ENCODE results near the gene SCYGR8. TPM values are rescaled to one million over a fixed set of nuclear protein-coding genes. Genes with fewer than 3 reads are reported as not detected.

Gene SCYGR8
- total RNA-seq, 1 donor from 2014 or later: not detected

DNA sequence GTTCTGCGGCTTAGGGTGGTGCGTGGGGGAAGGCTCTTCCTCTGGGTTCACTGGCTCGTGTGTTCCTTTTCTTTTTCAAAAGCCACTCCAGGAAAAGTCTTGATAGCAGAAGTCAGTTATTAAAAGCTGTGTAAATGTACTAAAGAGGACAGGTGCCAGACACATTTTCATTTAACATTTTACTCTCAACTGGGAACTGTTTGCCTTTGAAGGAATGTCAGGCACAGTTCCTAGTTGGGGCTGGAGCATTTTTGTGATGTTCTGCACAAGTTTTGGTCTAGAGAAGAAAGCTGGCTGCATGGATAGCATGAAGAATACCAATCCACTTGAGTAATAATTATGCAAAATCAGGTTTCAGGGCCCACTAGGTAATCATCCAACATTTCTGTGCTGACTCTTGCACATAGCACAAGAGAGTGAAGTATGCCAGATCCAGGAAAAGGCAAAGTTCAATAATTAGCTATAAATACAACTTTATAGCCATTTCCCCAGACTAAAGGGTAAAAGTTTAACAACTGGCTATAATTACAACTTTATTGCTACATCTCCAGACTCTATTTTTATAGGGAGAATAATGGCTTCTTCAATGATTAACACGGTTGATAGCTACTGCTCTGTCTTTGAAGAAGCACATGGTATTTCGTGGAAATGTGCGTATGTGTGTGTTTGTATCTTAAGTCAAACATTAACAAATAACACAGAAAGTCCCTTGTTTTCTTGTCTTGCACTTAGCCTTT, 16.2 kb downstream of the SCYGR8 start:
- H3K27me3 ChIP-seq (ENCODE audit: low read depth): no peaks in the 10 kb centered on the region
- no peak overlapping the region for H3K27ac ChIP-seq
- DNase-seq: no peak
- peak; percentile 17 to 59 for ATAC-seq
- no peaks in the 10 kb centered on the region for H3K36me3 ChIP-seq
- TF ChIP-seq, protein P1, sequence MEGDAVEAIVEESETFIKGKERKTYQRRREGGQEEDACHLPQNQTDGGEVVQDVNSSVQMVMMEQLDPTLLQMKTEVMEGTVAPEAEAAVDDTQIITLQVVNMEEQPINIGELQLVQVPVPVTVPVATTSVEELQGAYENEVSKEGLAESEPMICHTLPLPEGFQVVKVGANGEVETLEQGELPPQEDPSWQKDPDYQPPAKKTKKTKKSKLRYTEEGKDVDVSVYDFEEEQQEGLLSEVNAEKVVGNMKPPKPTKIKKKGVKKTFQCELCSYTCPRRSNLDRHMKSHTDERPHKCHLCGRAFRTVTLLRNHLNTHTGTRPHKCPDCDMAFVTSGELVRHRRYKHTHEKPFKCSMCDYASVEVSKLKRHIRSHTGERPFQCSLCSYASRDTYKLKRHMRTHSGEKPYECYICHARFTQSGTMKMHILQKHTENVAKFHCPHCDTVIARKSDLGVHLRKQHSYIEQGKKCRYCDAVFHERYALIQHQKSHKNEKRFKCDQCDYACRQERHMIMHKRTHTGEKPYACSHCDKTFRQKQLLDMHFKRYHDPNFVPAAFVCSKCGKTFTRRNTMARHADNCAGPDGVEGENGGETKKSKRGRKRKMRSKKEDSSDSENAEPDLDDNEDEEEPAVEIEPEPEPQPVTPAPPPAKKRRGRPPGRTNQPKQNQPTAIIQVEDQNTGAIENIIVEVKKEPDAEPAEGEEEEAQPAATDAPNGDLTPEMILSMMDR (IDR thresholded peaks at IDR 0.05): no peak
- peaks cover 20% of the 10 kb centered on the region for H3K4me1 ChIP-seq
- H3K4me3 ChIP-seq: no peak overlapping the region
- intact Hi-C loops (cut with DNase I): no loop called here
- no peaks in the 10 kb centered on the region for H3K9me3 ChIP-seq

DNA sequence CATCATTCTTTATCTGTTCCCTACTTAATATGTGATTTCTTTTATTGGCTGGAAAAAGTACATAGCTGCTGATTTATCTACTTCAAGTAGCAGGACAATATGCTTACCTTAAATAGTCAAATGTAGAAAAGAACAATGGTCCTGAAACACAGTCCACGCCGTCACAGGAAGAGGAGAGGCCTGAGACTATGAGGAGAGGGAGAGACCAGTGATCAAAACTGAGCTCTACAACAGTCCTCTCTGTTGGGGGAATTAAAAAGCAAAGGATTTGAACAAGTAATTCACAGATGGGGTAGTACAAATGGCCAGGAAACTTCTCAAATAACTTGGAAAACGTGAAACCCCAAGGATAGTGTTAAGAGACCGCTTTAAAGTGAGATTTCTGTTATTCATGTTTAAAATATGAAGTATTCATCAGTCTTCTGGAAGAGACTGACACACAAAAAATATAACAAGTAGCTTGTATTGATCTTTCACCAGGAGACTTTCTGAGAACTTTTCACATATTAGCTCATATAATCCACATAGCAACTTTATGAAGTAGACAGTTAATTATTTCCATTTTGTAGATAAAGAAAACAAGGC, 20.2 kb downstream of the SCYGR8 start:
- Histone ChIP-seq H3K4me3 (no peak overlapping the region), H3K27ac (no peak overlapping the region), H3K27me3 (ENCODE audit: low read depth) (no peaks in the 10 kb centered on the region), H3K4me1 (peaks cover 20% of the 10 kb centered on the region), H3K9me3 (no peaks in the 10 kb centered on the region), H3K36me3 (no peaks in the 10 kb centered on the region)
- ATAC-seq (no peak), DNase-seq (no peak)
- intact Hi-C loops (cut with DNase I): loop anchor here (5.0 kb wide), 1 partner anchor 114 kb away; no protein-coding TSS in a partner anchor
- TF ChIP-seq, protein P1 (IDR thresholded peaks at IDR 0.05): no peak

DNA sequence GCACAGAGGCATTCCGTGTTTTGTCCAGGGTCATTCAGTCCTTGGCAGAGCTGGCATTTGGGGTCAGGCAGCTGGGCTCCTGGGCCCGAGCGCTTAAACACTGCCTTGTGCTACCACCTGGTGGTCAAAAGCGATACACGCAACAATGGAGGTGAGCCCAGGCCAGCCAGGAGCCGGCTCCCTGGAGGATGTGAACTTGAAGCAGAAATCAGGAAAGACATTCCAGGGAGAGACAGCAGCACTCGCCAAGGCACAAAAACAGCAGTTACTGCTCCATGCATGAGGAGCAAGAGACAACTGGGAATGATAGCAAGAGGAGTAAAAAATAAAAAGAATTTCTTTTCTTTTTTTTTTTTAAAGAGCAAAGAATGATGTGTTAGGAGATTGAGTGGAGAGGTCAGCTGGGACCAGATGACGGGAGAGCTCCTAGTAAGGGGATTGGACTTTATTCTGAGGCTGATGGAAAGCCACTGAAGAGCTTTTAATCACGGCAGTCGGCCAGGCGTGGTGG, 20.7 kb downstream of the SCYGR8 start:
- Histone ChIP-seq H3K36me3 (no peaks in the 10 kb centered on the region), H3K4me1 (peaks cover 18% of the 10 kb centered on the region), H3K27me3 (ENCODE audit: low read depth) (no peaks in the 10 kb centered on the region), H3K27ac (no peak overlapping the region), H3K4me3 (no peak overlapping the region), H3K9me3 (no peaks in the 10 kb centered on the region)
- DNase-seq: peak; percentile 80
- peak; percentile 94 to 96 for ATAC-seq
- intact Hi-C loops (cut with DNase I): loop anchor here (5.0 kb wide), 1 partner anchor 114 kb away; no protein-coding TSS in a partner anchor
- TF ChIP-seq, protein P1 (IDR thresholded peaks at IDR 0.05): peak; percentile 90

DNA sequence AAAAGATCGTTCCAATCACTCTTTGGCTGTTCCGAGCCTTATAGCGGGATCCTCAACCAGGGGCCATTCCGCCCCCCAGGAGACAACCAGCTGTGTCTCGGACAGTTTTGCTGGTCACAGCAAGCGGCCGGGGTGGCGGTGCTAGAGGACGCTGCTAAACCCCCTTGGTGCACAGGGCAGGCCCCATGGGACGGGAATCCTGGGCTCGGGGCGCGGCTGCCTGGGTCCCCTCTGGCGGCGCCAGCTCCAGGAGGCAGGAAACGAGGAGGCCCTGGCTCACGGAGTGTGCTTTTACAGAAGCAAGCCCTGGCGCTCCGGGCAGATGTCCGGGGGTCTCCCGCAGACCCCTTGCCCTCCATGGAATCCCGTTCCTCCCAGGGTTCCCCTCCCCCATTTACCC, 22.1 kb downstream of the SCYGR8 start:
- TF ChIP-seq, protein P1 (IDR thresholded peaks at IDR 0.05): no peak
- no peaks in the 10 kb centered on the region for H3K36me3 ChIP-seq
- DNase-seq (no peak), ATAC-seq (no peak)
- H3K27me3 ChIP-seq (ENCODE audit: low read depth): no peaks in the 10 kb centered on the region
- H3K4me3 ChIP-seq: no peak overlapping the region
- no peak overlapping the region for H3K27ac ChIP-seq
- intact Hi-C loops (cut with DNase I): loop anchor here (5.0 kb wide), 1 partner anchor 116 kb away; no protein-coding TSS in a partner anchor
- peaks cover 10% of the 10 kb centered on the region for H3K4me1 ChIP-seq
- H3K9me3 ChIP-seq: no peaks in the 10 kb centered on the region

DNA sequence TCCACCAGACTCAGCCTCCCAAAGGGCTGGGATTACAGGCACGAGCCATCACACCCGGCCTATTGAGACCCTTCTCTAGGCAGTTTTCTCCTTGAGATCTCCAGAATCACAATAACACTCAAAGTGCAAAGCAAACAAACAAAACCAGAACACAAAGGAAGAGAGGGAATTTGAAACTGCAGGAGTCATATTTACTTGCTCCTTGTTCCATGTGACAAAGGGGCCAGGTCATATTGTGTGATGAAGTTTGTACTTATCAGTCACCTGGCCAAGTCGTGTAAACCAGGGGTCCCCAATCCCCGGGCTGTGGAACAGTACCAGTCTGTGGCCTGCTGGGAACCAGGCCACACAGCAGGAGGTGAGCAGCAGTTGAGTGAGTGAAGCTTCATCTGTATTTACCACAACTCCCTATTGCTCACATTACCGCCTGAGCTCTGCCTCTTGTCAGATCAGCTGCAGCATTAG, 26.5 kb downstream of the SCYGR8 start:
- no peak overlapping the region for H3K4me3 ChIP-seq
- no peaks in the 10 kb centered on the region for H3K9me3 ChIP-seq
- no peak overlapping the region for H3K27ac ChIP-seq
- TF ChIP-seq, protein P1 (IDR thresholded peaks at IDR 0.05): no peak
- H3K36me3 ChIP-seq: no peaks in the 10 kb centered on the region
- intact Hi-C loops (cut with DNase I): no loop called here
- no peaks in the 10 kb centered on the region for H3K27me3 ChIP-seq (ENCODE audit: low read depth)
- H3K4me1 ChIP-seq: no peaks in the 10 kb centered on the region
- no peak for ATAC-seq
- DNase-seq: no peak

Measured in lower lobe of right lung (tissue), 2 donors.